Measurements from ENCODE around the gene COL1A1. TPM values are rescaled to one million over a fixed set of nuclear protein-coding genes. Genes with fewer than 3 reads are reported as not detected.

The COL1A1 gene
- total and polyA plus RNA-seq, 2 of the 13 experiments (the other 11 are each of a cell fraction or from before 2014, with no cell fraction given), result 0.05 TPM; not detected in 1

- TF ChIP-seq ZFY (CRISPR knock-in tag; IDR thresholded peaks at IDR 0.05) (peak; percentile 19; the same call in 1 of the 2 replicates), SP2 (CRISPR knock-in tag; IDR thresholded peaks at IDR 0.05) (no peak), NR2F6 (IDR thresholded peaks at IDR 0.05) (0 out of 2 replicates have a peak, but pooled peaks have one; percentile 36), NR2F6 (CRISPR knock-in tag; IDR thresholded peaks at IDR 0.05) (peak; percentile 16; the same call in 1 of the 2 replicates), PAWR (CRISPR knock-in tag; IDR thresholded peaks at IDR 0.05; ENCODE audit: borderline replicate concordance) (no peak), MAX (IDR thresholded peaks at IDR 0.05) (peak; percentile 34; the same call in 1 of the 2 replicates), ASH2L (IDR thresholded peaks at IDR 0.05; ENCODE audit: insufficient read length, low read depth, low read length) (peak; percentile 48), RXRA (CRISPR knock-in tag; IDR thresholded peaks at IDR 0.05) (peak; percentile 20; the same call in 1 of the 2 replicates), RFX3 (CRISPR knock-in tag; IDR thresholded peaks at IDR 0.05) (peak; percentile 81), ZNF281 (CRISPR knock-in tag; IDR thresholded peaks at IDR 0.05; ENCODE audit: borderline replicate concordance) (peak; percentile 22; the same call in 1 of the 2 replicates), PATZ1 (CRISPR knock-in tag; IDR thresholded peaks at IDR 0.05) (peak; percentile 76), FOSL1 (CRISPR knock-in tag; IDR thresholded peaks at IDR 0.05; ENCODE audit: borderline replicate concordance) (no peak), ZNF652 (CRISPR knock-in tag; IDR thresholded peaks at IDR 0.05; ENCODE audit: borderline replicate concordance, low read depth) (peak; percentile 78; the same call in 1 of the 2 replicates), SNAPC2 (CRISPR knock-in tag; IDR thresholded peaks at IDR 0.05) (no peak), ZNF512 (CRISPR knock-in tag; IDR thresholded peaks at IDR 0.05) (no peak), POLR2A (IDR thresholded peaks at IDR 0.05; ENCODE audit: insufficient read depth in 1 of 2, low read depth in 2 of 2, low read length in 2 of 2) (peak in 1 of 2 experiments; percentile 57; a peak in 1 of 4 replicates), ZNF772 (CRISPR knock-in tag; IDR thresholded peaks at IDR 0.05) (0 out of 2 replicates have a peak, but pooled peaks have one; percentile 49), MXI1 (IDR thresholded peaks at IDR 0.05; ENCODE audit: borderline replicate concordance, low read depth, low read length) (peak; percentile 72; the same call in 2 of the 3 replicates), TFAP4 (IDR thresholded peaks at IDR 0.05; ENCODE audit: borderline replicate concordance, low read depth) (peak; percentile 84; the same call in 1 of the 2 replicates), AGO2 (optimal IDR thresholded peaks at IDR 0.05; ENCODE audit: low read depth, low read length) (no peak), TFE3 (CRISPR knock-in tag; IDR thresholded peaks at IDR 0.05) (0 out of 2 replicates have a peak, but pooled peaks have one; percentile 17), HDAC1 (CRISPR knock-in tag; IDR thresholded peaks at IDR 0.05) (peak; percentile 62)
Measured at GRCh38 chr17:50147841-50148225, 53.6 kb downstream of the COL1A1 start (continued).
